ENCODE measurements around the gene GCNA.
"Not testable (repeated sequence)": the region's sequence is repeated elsewhere in the genome, so short reads cannot be mapped to it uniquely, and the experiment has no call there.

Gene GCNA

DNA sequence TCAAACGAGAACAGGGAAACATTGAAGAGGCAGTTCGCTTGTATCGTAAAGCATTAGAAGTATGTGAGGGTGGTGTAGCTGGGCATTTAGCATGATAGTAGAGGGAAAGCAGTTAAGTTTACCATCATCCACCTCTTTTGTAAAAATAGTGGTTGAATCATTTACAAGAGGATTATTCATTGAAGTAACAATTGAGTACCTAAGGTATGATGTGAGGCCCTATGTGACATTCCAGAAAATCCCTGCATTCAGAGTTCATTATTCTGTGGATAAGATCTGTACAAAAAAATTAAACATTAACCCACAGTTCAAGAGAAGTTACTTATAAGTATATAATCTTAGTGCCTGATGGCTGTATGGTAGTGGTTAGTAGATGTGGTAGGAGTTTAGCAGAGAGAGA is 22.2 kb upstream of the GCNA start:
- in situ Hi-C loops (cut with HindIII; ENCODE audit: low sequenced_read_pairs) = no loop called here

DNA sequence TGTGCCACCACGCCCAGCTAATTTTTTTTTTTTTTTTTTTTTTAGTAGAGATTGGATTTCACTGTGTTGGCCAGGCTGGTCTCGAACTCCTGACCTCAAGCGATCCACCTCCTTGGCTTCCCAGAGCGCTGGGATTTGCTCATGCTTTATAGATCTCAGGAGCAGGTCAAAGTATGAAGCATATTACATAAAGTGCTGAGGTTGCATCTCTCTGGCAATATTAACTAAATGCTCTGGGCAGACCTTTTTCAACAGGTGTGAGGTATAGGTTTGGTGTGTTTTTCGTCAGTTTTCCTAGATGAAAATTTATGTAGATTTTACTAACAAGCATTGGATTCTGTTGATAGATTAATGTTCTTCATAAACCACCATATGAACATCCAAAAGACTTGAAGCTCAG is 19.3 kb upstream of the GCNA start:
- in situ Hi-C loops (cut with HindIII; ENCODE audit: low sequenced_read_pairs) = no loop called here

DNA sequence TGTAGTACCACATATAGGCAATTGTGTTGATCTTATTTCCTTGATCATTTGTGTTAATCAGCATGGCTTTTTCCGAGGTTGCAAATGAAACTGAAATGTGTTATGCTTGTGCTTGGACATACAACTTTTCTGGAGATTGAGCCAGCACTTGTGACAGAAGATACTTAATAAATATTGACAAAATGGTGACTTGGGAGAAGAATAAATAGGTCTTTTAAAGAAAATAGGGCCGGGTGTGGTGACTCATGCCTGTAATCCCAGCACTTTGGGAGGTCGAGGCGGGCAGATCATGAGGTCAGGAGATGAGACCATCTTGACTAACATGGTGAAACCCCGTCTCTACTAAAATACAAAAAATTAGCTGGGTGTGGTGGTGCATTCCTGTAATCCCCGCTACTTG is 18.5 kb upstream of the GCNA start:
- in situ Hi-C loops (cut with HindIII; ENCODE audit: low sequenced_read_pairs) = not testable (repeated sequence)

DNA sequence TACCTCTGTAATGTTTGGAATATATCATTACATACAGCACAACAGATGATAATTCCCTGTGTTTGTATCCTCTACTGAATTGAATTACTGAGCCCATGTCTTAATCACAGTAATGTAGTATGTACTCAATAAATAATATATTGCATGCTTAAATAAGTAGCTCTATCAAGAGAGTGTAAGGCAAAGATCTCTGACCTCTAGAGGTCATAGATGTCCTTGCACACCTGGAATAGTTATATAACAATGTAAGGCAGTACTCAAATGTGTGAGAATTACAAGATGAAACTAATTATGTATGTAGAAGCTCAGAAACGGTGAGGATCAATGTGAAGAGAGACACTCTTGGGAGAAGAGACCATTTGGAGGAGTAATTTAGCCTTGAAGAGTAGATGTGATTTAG is 14.3 kb upstream of the GCNA start:
- in situ Hi-C loops (cut with HindIII; ENCODE audit: low sequenced_read_pairs) = no loop called here

DNA sequence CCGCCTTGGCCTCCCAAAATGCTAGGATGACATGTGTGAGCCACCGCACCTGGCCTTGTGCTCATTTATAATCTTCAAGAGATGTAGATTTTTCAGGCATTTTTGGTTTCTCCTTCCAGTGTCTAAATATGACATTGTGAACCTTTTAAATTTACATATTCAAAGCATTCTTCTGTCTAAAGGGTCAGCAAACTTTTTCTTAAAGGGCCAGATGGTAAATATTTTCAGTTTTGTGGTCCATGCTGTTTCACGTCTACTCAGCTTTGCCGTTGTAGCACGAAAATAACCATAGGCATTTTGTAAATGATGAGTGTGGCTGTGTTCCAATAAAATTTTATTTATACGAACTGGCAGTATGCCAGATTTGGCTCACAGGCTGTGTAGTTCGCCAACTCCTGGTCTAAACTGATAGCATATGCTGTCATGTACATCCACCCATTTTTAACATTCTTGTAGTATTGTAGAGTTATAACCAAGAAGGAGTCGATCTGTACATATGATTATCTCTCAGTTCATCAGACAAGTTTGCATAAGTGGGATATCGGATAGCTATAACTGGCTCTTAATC is 12.7 kb upstream of the GCNA start:
- in situ Hi-C loops (cut with HindIII; ENCODE audit: low sequenced_read_pairs) = no loop called here

DNA sequence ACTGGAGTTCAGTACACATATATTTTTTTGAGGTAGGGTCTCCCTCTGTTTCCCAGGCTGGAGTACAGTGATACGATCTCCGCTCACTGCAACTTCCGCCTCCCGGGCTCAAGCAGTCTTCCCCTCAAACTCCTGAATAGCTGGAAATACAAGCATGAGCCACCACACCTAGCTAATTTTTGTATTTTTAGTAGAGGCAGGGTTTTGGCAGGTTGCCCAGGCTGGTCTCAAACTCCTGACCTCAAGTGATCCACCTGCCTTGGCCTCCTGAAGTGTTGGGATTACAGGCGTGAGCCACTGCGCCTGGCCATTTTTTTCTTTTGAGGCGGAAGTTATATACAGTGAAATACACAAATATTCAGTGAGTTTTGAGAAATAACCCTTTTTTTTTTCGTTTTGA is 6.8 kb upstream of the GCNA start:
- in situ Hi-C loops (cut with HindIII; ENCODE audit: low sequenced_read_pairs) = not testable (repeated sequence)

DNA sequence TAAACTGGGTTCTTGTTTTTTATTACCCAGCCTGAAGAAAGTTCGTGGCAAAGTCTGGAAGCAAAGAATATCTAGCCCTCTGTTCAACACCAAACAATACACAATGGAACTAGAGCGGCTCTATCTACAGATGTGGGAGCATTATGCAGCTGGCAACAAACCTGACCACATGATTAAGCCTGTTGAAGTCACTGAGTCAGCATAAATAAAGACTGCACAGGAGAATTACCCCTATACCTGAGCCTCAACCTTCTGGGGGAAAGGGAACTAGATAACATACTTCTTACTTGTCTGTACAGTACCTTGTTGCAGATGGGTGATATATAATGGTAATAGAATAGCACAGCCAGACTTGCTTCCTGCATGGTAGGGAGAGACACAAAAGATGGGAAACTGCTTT is 4.6 kb upstream of the GCNA start:
- in situ Hi-C loops (cut with HindIII; ENCODE audit: low sequenced_read_pairs) = no loop called here

DNA sequence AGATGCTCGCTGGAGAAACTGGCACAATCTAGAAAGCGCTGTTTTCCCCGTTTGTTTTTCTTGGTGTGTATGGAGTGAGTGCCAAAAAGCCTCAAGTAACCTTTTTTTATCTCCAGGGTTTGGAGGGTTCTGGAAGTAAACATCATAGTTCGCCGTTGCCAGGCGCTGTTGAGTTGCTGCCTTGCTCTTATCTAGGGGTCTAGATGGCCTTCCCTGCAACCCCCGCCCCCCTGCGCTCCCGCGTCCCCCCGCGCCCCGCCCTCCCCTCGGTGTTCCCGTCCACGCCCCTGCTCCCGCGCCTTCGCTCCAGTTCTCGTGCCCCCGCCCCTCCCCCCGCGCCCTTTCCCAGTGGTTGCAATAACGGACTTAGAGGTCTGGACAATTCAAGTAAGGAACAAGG is 555 bp upstream of the GCNA start:
- in situ Hi-C loops (cut with HindIII; ENCODE audit: low sequenced_read_pairs) = no loop called here

DNA sequence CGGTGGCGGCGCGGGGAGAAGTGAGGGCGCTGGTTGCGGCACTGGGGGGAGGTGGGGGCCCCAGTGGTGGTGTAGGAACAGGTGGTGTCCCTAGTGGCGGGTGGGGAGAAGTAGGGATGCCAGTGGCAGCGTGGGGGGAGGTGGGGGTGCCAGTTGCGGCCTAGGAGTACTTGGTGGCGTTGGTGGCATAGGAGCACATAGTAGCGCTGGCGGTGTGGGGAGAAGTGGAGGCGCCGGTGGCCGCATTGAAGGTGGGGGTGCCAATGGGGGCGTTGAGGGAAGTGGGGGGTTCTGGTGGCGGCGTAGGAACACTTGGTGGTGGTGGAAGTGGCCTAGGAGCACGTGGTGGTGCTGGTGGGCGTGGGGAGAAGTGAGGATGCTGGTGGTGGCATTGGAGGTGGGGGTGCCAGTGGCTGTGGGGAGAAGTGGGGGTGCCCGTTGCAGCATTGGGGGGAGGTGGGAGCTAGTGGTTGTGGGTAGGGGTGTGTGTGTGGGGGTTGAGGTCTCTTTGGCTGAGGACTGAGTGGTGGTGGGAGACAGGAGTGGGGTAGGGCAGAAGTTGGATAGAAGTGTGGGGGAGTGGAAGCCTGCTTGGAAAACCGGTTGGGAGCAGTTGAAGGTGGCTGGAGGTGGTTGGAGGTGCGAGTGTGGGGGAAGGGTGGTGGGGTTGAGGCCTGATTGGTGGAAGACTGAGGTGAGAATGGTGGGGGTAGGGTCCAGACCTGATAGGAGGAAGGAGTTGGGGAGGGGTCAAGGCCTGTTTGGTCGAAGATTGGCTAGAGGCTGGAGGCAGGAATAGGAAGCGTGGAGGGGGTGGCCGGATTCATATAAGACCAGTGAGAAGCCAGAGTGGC is 1.1 kb downstream of the GCNA start:
- in situ Hi-C loops (cut with HindIII; ENCODE audit: low sequenced_read_pairs) = no loop called here

DNA sequence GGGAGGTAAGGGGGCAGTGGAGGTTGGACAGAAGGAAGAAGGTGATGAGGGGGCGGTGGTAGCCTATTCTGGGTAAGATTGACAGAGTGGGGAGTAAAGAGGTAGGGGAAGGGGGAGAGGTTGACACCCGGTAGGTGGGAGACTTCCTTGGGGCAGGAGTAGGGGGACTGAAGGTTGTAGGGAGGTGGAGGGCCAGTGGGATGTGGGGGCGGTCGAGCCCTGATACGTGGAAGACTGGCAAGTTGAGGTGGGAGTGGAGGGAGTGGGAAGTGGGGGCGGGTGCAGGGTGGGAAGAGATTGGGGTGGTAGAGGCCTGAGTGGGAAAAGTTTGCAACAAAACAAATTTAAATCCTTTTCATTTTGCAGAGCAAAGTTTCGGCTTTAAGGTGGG is 1.7 kb downstream of the GCNA start:
- in situ Hi-C loops (cut with HindIII; ENCODE audit: low sequenced_read_pairs) = no loop called here

DNA sequence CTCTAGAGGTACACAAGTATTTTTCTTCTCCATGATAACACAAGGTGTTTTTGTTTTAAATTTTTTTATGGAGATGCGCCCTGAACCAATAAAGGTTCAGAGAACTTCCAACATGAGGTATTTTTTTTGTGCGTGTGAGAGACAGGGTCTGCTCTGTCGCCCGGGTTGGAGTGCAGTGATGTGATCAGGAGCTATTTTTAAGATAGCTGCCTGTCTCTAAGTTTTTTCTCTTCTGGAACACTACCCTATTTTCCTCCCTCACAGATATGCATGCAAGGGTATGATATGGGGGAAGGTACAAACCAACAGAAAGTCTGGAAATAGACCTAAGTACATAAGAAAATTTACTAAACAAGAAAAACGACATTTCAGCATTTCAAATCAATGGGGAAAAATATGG is 3.0 kb downstream of the GCNA start:
- in situ Hi-C loops (cut with HindIII; ENCODE audit: low sequenced_read_pairs) = no loop called here

DNA sequence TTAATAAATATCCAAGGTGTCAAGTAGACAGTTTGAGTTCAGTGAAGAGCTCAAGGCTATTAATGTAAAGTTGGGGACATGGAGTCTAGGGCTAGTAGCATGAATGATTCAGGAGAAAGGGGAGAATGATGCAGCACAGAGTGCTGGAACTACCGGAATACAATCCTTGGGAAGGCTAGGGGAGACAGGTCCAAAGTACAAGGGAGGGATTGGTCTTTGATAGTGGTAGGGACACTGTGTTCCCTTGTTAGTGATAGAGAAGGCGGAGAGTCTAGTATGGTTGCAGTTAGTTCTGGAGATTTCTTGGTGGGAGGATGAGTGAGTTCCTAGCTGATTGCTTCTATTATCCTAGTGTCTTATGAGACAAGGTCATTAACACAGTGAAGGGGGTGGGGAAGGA is 8.7 kb downstream of the GCNA start:
- in situ Hi-C loops (cut with HindIII; ENCODE audit: low sequenced_read_pairs) = no loop called here

DNA sequence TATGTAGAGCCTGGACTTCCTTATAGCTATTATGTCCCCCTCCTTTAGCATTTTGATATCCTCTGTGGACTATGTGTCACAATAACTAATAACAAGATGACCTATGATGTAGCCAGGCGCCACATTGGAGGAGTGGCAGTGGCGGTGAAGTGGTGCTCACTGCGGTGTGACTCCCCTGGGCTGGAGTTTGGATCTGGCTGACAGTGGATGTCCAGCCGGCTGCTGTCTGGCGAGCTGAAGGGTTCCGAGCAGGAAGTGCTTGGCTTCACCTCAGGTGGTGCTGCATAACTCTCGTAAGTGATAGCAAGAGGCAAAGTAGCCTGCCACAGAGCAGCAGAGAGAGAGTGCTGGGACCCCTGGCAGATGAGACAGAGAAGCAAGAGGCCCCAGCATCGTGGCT is 15.0 kb downstream of the GCNA start:
- in situ Hi-C loops (cut with HindIII; ENCODE audit: low sequenced_read_pairs) = not testable (repeated sequence)

DNA sequence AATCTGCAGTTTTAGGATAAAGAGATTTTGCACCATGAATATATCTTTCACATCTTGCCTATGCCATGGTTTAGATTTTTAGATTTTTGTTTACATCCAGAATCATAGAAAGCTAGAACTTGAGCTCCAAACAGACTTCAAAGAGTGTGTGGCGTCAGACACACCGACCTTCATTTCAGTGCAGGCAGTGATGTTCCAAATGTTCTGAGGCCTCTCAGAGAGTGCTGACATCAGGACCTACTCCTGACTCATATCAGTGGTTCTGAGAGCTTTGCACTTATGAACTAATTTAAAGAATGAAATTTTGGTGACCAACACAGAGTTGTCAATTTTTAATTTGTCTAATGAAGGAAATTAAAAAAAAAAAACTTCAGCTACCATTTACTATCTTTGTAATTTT is 21.7 kb downstream of the GCNA start:
- in situ Hi-C loops (cut with HindIII; ENCODE audit: low sequenced_read_pairs) = no loop called here

DNA sequence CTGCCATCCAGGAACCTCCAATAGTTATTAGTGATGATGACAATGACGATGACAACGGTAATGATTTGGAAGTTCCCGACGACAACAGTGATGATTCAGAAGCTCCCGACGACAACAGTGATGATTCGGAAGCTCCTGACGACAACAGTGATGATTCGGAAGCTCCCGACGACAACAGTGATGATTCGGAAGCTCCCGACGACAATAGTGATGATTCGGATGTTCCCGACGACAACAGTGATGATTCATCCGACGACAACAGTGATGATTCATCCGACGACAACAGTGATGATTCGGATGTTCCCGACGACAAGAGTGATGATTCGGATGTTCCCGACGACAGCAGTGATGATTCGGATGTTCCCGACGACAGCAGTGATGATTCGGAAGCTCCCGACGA is 25.4 kb downstream of the GCNA start:
- in situ Hi-C loops (cut with HindIII; ENCODE audit: low sequenced_read_pairs) = no loop called here

DNA sequence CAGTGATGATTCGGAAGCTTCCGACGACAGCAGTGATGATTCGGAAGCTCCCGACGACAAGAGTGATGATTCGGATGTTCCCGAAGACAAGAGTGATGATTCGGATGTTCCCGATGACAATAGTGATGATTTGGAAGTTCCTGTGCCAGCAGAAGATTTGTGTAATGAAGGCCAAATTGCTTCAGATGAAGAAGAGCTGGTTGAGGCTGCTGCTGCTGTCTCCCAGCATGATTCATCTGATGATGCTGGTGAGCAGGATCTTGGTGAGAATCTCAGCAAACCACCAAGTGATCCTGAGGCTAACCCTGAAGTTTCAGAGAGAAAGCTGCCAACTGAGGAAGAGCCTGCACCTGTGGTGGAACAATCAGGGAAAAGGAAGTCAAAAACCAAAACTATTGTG is 25.9 kb downstream of the GCNA start:
- in situ Hi-C loops (cut with HindIII; ENCODE audit: low sequenced_read_pairs) = no loop called here

DNA sequence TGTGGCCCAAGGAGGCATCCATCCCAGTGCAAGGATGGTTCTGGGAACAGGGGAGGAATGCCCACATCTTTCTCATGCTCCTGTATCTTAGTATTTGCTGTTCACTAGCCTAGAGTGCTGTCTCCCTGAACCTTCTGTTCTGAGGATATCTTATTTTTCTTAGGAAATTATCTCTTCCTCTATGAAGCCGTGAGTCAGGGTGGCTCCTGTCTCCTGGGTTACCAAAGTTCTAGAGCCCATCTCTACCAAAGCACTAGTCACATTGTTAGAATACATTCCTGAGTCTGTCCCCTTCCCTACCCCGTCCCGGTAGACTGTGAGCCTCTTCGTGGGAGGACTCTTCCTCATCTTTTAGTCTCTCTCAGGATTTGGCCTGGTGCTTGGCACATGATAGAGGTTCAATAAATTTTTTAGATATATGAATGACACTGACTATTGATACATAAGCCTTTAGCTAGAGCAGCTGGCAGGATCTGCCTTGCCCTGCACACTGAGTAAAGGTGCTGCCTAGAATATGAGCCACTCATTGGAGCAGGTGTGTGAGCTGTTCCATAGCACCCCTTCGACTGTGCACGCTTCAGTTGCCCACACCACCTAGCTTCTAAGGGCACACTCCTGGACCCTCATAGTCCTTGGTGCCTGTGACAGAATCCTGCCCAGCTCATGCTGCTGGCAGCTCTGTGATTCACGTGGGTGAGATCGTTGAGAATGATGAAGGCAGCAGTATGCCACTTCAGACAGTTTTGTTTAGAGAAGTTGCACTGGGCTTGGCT is 26.7 kb downstream of the GCNA start:
- in situ Hi-C loops (cut with HindIII; ENCODE audit: low sequenced_read_pairs) = no loop called here

DNA sequence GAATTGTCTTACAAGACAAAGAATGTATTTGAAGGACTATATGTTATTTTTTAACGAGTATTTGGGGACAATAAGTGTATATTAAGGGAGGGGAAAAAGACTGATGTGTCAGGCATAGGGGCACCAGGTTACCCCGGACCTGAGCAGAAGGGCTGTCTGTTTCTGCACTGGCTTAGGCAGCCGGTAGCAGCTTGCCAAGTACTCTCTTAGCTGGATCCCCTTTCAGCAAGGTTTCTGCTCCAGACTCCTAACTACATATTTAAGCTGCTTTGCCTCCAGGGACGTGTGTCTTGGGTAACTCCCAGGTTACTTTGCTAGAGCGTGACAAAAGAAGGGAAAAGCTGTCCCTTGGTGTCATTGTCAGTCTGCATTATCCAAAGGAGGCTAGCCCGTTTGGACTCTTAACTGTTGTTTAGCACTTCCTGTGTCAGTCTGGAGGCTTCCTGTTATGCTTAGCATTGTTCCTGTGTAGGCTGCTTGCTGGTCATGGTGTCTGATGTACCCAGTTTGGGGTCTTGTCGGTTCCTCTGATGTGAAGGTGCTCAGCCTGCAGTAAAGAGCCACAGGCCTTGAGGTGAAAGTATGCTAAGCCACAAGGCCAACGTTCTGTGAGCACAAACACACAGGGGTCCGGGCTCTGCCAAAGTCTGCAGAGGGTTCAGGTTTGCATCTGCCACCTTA is 28.4 kb downstream of the GCNA start:
- in situ Hi-C loops (cut with HindIII; ENCODE audit: low sequenced_read_pairs) = no loop called here

DNA sequence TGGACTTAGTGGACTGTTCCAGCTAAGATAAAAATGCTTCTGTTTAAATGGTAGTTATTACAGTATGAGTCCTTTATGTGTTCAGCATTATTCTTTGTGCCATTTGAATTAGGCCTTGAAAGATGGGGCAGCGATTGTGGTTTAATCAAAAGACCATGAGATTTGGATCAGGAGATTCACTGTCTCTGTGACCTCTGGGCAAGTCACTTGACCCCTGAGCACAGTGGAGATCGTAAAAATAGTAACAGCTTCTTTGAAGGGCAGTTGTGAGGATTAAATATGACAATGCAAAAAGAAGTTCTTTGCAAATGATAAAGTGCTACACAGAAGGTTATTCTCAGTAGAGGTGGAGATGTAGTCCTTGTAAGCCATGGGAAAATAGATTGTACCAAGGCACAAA is 29.3 kb downstream of the GCNA start:
- in situ Hi-C loops (cut with HindIII; ENCODE audit: low sequenced_read_pairs) = no loop called here

DNA sequence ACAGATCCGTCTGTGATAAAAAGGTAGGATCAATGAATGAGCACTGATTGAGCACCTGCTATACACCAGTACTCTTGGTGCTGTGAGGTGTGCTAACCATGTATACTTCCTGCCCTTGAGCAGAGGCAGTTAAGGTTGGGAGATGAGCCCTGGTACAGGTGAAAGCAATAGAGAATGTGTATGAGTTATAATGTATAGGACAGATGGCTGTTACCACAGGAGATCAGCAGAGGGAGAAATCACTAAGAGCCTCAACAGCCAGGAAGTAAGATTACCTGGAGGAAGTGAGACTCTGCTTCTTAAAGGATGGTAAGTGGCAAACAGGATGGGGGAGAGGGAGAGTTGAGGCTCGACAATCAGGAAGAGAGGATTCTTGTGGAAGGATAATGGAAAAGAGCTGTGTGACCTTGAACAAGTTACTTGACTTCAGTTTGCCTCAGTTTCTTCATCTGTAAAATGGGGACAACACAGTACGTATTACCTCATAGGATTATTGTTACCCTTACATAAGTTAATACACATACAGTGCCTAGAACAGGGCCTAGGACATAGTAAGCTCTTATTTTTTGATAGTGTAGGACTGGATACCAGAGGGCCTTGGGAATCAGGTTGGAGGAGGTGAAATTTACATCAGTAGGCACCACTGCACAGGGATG is 31.0 kb downstream of the GCNA start:
- in situ Hi-C loops (cut with HindIII; ENCODE audit: low sequenced_read_pairs) = no loop called here

DNA sequence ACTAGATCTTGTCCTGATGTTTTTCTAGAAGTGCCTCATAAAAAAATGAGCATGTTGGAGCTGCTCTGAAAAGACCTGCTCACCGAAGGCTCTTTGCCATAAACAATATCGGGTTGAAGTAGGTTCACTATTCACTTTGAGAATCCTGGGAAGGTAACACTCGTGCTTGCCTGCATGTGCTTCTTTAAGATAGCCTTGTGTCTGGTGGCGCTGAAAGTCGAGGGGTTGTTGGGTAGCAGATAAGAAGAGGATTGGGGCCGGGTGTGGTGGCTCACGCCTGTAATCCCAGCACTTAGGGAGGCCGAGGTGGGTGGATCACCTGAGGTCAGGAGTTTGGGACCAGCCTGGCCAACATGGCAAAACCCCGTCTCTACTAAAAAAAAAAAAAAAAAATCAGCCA is 33.5 kb downstream of the GCNA start:
- in situ Hi-C loops (cut with HindIII; ENCODE audit: low sequenced_read_pairs) = not testable (repeated sequence)

Measured in endothelial cell of hepatic sinusoid (primary cell).